Amniotic stem cell (primary cell): ENCODE results near the gene NEU2.
"Not testable (repeated sequence)": the region's sequence is repeated elsewhere in the genome, so short reads cannot be mapped to it uniquely, and the experiment has no call there.

Experiments used
- DNase-seq: peaks from one replicate; lab custom pipeline; 2025; lab: John Stamatoyannopoulos, UW

The NEU2 gene

DNA sequence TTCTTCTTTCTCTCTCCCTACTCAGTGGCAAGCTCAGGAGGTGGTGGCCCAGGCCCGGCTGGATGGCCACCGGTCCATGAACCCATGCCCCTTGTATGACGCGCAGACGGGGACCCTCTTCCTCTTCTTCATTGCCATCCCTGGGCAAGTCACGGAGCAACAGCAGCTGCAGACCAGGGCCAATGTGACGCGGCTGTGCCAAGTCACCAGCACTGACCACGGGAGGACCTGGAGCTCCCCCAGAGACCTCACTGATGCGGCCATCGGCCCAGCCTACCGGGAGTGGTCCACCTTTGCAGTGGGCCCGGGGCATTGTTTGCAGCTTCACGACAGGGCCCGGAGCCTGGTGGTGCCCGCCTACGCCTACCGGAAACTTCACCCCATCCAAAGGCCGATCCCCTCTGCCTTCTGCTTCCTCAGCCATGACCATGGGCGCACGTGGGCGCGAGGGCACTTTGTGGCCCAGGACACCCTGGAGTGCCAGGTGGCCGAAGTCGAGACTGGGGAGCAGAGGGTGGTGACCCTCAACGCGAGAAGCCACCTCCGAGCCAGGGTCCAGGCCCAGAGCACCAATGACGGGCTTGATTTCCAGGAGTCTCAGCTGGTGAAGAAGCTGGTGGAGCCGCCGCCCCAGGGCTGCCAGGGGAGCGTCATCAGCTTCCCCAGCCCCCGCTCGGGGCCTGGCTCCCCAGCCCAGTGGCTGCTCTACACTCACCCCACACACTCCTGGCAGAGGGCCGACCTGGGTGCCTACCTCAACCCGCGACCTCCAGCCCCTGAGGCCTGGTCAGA lies 1.8 kb downstream of the NEU2 start:
- no peak for DNase-seq

DNA sequence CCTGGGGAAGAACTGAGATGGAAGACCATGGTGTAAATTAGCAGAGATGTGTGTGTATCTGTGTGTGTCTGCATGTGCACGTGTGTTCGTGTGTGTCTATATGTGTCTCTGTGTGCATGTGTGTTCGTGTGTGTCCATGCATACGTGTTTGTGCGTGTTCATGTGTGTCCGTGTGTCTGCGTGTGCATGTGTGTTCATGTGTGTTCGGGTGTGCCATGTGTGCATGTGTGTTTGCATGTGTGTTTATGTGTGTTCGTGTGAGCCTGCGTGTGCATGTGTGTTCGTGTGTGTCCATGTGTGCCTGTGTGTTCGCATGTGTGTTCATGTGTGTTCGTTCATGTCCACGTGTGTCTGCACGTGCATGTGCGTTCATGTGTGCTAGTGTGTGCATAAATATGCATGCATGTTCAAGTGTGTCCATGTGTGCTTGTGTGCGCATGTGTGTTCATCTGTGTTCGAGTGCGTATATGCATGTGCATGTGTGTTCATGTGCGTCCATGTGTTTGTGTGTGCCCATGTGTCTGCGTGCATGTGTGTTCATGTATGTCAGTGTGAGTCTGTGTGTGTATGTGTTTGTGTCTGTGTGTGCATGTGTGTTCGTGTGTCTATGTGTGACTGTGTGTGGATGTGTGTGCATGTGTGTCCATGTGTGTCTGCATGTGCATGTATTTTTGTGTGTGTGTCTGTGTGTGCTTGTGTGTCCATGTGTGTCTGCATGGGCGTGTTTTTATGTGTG lies 3.1 kb downstream of the NEU2 start:
- no peak for DNase-seq

DNA sequence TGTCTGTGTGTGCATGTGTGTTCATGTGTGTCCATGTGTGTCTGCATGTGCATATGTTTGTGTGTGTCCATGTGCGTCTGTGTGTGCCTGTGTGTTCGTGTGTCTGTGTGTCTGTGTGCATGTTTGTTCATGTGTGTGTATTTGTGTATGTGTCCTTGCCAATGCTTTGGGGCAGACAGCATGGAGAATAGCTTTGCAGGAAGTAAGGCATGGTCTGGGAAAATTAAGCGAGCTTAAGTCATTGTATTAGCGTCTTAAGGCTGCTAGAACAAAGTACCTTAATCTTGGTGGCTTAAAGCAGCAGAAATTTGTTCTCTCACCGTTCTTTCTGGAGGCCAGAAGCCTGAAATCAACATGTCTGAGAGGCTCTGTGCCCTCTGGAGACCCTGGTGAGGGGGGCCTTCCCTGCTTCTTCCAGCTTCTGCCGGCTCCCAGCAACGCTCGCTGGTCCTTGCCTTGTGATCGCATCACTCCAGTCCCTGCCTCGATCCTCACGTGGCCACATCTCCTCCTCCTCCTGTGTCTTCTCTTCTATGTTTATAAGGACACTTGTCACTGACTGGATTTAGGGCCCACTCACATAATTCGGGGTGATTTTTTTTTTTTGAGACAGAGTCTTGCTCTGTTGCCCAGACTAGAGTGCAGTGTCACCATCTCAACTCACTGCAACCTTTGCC lies 3.8 kb downstream of the NEU2 start:
- no peak for DNase-seq

DNA sequence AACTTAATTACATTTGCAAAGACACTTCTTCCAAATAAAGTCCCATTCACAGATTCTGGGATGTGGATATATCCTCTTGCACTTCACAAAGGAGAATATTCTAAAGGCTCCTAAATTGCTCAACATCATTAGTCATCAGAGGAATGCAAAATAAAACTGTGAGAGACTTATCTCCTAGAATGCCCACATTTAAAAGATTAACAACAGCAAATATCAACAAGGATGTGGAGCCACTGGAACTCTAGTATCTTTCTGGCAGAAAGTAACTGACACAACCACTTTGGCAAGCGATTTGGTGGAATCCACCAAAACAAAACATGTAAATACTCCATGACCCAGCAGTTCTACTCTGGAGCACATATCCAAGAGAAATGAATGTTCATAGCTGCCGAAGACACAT lies 4.6 kb downstream of the NEU2 start:
- no peak for DNase-seq

DNA sequence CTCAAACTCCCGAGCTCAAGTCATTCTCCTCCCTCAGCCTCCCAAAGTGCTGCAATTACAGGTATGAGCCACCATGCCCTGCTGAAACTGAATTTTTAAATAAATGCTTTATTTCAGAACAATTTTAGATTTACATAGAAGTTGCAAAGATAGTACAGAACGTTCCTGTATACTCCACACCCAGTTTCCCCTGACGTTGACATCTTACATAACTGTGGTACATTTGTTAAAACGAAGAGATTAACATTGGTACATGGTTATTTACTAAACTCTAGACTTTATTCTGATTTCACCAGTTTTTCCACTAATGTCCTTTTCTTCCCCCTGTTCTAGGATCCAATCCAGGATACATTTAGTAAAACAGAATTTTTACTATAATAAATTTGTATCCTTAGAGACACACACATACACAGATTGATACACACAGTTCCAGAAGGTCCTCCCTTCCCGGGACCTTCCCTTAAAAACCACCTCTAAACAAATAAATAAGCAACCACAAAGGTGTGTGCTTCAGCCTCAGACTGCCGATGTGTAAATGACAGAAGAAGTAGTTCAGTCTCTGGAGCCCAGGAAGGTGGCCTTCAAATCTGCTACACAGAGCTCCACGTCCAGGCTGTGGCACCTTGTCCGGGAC lies 6.9 kb downstream of the NEU2 start:
- no peak for DNase-seq

DNA sequence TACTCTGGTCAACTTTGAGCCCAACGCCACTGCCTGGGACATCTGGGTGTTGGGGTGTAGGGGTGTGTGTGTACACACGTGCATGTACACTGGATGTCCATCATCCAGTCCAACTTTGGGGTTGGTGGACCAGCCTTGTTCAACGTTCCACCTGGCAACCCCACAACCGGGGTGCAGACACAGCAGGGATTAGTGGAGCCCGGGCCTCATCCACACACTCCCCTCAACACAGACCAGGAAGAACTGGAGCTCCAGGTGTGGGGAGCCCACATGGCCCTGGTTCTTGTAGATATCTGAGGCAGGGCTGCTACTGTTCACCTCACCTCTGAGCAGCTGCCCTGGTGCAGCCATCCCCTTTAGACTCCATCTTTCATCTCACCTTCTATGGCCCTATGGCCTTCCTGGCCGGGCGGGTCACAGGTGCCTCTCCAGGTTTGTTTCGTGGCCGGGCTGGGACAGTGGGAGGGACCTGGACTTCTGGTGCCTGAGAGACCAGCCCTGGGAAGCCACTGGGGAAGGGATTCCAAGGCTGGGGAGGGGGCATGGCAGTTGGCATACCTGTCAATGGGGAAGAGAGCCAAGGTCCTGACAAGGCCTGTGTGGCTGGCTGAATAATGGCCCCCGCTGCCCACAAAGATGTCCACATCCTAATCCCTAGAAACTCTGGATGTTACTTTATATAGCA lies 7.5 kb downstream of the NEU2 start:
- no peak for DNase-seq

DNA sequence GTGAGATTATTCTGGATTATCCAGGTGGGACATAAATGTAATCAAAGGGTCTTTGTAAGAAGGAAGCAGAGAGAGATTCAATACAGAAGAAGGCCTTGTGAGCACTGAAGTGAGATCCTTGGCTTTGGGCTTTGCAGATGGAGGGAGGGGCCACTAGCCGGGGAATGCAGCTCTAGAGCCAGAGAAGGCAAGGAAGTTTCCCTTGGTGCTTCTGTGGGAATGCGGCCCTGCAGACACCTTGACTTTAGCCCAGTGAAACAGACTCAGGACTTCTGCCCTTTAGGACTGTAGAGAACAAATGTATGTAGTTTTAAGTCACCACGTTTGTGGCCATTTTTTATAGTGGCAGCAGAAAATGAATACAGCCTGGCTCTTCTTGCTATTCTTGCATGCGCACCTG lies 8.1 kb downstream of the NEU2 start:
- no peak for DNase-seq

DNA sequence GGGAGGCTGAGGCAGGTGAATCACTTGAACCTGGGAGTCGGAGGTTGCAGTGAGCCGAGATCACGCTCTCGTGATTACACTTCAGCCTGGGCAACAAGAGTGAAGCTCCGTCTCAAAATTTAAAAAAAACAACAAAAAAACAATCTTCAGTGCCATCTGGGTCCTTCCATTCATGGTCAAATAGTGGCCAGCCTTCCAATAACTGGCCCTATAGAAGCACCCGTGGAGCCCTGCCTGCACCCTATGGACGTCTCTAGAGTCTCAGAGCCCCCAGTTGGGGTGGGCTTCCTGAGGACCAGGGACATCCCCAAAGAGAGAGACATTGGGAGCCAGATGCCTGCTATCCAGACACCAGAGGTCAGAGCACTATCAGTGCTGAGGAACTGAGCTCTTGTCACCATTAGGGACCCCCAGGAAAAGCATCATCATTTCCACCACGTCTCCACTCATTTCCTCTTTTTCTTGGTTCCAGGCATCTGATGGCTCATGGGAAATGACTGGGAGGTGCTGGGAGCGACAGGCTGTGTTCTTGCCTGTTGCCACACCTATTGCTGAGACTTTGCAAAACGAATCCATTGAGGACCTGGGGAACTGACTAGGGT lies 9.4 kb downstream of the NEU2 start:
- DNase-seq = no peak

DNA sequence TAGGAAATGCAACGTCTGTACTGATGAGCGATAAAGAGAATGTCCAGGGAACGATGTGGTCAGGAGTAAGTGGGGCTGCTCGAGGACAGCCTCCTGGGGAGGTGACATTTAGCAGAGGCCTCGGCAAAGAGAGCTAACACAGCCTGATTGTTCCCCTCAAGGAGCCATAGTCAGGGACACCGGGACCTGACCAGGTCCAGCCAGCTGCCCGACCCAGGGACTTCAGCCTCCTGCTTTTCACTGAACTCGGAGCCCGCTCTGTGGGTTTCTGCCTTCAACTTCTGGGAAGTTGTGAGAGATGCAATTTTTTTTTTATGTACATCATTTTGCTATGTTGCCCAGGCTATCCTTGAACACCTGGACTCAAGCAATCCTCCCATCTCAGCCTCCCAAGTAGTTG lies 10.1 kb downstream of the NEU2 start:
- DNase-seq = no peak

DNA sequence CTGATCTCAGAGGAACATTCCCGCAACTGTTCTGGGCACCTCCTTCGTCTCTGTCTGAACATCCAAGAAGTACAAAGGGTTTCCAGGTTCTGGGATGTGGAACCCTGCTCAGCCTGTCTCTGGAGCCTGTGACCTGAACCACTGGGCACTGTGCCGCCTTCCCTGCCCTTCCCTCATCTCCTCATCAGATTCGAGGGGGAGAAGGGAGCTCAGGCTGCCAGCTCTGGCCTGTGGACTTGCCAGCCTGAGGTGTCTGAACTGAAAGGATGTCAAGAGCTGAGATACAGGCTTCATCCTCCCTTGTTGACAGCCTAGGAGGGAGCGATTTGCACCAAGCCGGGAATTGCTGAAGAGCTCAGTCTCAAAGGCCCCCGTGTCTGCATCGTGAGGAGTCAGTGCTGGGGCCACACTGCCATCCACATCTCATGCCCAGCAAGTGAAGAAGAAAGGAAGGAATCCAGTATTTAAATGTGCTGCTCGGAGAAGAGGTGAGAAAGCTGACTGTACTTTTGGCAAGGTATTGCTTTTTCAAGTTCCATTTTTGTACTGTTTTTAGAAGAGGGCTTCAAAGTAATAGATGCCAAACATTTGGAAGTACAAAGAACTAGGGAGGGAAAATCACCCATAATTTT lies 12.6 kb downstream of the NEU2 start:
- DNase-seq = no peak

DNA sequence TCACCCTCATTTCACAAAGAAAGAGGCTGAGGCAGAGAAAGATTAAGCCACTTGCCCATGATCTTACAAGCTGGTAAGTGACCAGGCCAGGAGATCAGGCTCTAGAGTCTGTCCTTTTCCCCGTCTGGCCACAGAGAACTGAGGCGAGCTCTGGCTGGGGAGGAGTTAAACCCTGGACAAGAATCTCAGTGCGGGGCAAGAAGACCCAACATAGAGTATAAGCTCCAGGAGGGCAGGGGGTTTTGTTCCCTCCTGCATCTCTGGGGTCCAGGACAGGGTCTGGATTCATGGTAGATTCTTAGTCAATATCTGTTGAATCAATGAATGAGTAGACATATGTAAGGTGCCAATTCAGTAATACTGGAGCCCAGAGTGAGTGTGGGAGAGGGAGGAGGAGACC lies 14.7 kb downstream of the NEU2 start:
- no peak for DNase-seq

DNA sequence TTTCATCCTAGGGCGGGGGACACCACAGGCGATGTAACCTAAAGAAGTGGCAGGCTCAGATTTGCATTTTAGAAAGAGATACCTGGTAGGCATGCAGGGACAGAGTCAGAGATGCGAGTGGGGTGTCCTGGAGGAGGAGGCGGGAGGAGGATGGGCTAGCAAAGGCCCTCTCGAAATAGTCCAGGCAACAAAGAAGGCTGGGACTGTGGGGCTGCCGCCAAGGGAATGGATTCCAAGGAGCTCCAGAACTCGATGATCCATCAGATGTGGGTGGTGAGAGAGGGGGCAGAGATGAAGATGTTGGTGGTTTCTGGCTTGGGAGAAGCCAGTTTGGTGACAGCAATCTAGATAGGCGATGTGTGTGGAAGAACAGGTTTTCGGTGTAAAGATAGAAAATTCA lies 15.2 kb downstream of the NEU2 start:
- no peak for DNase-seq

DNA sequence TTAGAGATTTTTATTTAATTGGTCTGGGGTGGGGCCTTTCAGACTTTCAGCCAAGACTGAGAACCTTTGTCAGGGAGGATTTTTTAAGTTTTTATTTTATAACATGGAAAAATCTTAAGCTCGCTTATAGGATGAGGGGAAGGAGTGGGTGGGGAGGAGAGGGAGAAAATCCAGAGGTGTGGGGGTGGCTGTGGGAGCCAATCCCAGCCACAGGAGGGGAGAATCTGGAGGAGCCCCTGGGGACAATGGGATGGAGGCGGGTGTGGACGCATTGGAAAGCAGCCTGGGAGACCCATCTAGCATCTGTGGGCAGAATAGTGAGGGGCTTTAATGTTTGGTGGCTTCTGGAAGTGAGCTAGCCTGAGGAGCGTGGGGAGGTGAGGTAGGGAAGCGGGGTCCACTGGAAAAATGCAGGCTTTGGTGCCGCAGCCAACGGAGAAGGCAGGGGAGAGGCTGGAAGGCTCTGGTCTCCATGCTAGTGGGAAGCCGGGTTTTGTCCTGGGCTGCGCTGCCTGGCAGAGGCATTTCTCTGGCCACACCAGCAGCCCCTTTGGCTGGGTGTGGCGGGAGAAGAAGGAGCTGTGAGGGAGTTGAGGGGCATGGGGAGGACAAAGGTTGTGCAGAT lies 16.2 kb downstream of the NEU2 start:
- DNase-seq = no peak

DNA sequence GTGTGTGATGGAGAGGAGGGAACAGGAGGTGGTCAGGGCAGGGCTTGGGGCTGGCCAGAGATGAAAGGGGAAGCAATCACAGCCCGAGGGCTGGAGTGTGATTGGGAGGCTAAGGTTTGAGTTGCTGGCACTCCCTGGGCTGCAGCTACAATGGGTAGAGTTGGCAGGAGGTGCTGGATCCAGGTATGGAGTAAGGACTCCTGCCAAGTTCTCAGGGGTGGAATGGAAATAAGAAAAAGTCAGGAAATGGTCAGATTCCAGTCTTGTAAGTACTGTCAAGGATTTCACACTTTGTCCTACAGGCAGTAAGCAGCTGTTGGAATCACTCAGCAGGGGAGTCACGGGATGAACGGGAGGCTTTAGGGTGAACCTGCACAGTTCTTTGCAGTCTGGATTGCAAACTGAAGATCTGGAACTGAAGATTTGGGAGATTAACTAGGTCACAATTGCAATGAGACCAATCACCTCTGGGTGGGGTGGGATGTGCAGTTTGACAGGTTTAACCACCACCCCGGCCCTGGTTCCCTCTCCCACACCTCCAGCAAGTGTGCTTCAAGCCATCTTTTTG lies 16.8 kb downstream of the NEU2 start:
- DNase-seq = no peak

DNA sequence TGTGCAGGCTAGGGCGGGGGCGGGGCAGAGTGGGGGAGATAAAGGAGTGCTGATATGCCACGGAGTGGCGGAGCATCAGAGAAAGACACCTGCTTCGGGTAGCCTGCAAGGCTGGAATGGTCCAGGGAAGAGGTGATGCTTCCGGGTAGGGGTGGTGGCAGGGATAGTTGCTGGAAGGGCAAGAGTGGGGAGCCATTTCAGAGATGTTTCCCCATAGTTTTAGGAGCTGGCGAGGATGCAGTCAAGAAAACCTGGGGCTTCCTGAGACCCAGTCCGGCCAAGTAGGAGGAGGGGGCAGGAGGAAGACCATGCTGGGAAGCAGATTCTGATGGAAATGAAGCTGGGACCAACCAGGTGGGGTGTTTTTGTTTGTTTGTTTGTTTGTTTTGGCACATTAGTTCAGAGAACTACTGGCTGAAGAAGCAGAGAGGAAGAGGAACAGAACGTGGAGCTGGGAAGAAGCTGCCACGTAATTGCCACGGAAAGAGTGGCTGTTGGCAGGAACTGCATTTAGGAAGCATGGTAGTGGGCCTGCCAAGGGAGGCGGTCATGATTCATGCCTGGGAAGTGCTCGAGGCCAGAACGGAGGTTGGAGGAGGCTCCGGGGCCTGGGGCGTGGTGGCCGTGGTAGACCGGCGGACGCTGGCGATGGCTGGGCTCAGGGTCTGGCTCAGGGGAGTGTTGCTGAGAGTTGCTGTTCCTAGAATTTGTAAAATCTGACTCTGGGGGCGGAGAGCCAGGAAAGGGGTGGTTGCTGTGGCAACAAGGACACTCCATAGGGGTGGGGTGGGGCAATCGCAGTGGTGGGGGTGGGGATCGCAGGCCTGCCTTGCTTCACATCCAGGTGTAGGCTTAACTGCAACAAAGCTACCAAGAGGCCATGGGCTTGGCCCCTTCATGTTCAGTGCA lies 19.0 kb downstream of the NEU2 start:
- DNase-seq = no peak

DNA sequence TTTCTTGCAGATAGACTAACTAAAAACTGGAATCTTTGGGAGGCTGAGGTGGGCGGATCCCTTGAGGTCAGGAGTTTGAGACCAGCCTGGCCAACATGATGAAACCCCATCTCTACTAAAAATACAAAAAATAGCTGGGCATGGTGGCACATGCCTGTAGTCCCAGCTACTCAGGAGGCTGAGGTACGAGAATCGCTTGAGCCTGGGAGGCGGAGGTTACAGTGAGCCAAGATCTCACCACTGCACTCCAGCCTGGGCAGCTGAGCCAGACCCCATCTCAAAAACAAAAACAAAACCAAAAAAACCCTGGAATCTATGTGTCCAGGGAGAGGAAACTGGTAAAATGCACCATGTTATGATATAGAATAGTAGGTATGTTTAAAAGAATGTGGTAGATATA lies 20.0 kb downstream of the NEU2 start:
- DNase-seq = not testable (repeated sequence)

DNA sequence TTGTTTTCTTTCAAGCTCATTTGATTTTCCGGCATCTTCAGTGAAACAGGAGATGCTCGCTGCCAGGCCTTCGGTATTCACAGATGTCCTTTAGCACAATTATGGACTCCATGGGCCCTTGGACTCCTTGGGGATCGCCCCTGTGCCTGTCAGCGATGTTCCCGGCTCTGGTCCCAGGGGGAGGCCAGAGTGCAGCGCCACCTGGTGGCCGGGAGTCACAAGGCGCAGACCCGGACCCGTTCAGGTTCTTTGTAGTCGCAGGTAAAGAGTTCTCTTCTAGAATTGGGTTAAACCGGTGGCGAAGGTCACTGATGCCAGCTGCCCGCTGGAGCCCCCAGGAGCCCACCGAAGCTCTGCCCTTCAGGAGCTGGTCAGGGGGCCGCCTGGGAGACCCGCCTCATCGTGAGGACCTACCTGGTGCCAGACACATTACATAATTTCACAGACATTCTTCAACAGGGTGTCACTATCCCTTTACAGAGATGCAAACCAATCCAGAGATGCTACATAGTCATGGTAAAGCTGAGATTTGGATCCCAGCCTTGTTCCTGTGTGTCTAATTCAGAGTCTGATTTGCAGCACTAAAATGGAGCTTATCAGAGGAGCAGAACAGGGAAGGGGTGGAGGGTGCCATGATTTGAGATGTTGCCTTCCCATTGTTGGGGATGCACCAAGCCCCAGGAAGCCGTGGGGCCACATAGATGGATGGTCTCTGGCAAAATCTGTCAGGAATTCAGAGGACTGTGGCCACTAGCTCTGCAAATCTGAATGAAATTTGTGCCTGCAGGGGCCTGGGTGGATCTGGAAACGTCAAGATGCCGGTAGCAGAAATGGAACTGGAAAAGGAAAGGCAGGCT lies 21.7 kb downstream of the NEU2 start:
- no peak for DNase-seq

DNA sequence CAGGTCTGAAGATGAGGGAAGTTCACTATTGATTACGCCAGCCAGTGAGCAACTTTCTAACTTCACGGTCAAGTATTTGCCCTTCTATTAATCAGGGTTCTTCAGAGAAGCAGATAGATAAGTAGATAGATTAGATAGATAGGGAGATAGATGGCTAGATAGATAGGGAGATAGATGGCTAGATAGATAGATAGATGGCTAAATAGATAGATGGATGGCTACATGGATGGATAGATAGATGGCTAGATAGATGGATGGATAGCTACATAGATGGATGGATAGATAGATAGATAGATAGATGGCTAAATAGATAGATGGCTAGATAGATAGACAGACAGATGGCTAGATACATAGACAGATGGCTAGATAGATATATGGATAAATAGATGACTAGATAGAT lies 22.9 kb downstream of the NEU2 start:
- DNase-seq = no peak
